ENCODE measurements around the gene NPAS2. TPM values are rescaled to one million over a fixed set of nuclear protein-coding genes. Genes with fewer than 3 reads are reported as not detected.

Gene NPAS2
- total RNA-seq, 1 donor from 2014 or later = 10.7 TPM

DNA sequence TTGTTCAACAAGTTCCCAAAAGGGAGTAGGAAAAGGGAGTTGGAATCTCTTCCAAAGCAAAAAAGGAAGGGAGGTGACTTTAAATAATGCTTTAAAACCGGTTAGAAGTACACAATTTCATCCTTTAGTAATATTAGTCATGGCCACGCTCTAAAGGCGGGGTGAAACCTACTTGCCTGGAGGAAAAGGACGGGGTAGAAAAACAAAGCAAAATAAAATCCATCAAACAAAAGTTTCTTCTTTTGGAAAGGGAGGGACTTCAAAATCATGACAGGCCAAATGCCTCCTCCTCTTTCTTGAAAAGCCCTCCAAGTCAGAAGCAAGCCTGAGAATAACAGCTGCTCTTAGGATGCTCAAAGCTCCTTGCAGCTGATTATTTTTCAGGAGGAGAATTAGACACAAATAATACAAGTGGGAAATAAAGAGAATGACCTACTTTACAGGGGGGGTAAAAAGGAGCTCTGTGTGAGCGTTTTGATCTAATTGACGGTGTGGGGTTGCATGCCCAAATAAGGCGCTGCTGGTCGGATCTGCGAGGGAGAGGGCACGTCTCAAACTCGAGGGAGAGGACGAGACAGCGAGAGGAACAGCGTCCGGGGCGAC, 1.8 kb upstream of the NPAS2 start:
- no peak for DNase-seq (ENCODE audit: extremely low spot score, unreplicated experiment)
- H3K27me3 Mint-ChIP-seq = peaks cover 61% of the 10 kb centered on the region
- H3K4me3 Mint-ChIP-seq = peak overlapping the region; percentile 87
- TF ChIP-seq, protein P1, sequence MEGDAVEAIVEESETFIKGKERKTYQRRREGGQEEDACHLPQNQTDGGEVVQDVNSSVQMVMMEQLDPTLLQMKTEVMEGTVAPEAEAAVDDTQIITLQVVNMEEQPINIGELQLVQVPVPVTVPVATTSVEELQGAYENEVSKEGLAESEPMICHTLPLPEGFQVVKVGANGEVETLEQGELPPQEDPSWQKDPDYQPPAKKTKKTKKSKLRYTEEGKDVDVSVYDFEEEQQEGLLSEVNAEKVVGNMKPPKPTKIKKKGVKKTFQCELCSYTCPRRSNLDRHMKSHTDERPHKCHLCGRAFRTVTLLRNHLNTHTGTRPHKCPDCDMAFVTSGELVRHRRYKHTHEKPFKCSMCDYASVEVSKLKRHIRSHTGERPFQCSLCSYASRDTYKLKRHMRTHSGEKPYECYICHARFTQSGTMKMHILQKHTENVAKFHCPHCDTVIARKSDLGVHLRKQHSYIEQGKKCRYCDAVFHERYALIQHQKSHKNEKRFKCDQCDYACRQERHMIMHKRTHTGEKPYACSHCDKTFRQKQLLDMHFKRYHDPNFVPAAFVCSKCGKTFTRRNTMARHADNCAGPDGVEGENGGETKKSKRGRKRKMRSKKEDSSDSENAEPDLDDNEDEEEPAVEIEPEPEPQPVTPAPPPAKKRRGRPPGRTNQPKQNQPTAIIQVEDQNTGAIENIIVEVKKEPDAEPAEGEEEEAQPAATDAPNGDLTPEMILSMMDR (conservative IDR thresholded peaks at IDR 0.05) = no peak
- peak overlapping the region; percentile 96 for H3K27ac Mint-ChIP-seq
- H3K9me3 Mint-ChIP-seq = no peaks in the 10 kb centered on the region
- peaks cover 9% of the 10 kb centered on the region for H3K4me1 Mint-ChIP-seq (ENCODE audit: unreplicated experiment)
- no peaks in the 10 kb centered on the region for H3K36me3 Mint-ChIP-seq

DNA sequence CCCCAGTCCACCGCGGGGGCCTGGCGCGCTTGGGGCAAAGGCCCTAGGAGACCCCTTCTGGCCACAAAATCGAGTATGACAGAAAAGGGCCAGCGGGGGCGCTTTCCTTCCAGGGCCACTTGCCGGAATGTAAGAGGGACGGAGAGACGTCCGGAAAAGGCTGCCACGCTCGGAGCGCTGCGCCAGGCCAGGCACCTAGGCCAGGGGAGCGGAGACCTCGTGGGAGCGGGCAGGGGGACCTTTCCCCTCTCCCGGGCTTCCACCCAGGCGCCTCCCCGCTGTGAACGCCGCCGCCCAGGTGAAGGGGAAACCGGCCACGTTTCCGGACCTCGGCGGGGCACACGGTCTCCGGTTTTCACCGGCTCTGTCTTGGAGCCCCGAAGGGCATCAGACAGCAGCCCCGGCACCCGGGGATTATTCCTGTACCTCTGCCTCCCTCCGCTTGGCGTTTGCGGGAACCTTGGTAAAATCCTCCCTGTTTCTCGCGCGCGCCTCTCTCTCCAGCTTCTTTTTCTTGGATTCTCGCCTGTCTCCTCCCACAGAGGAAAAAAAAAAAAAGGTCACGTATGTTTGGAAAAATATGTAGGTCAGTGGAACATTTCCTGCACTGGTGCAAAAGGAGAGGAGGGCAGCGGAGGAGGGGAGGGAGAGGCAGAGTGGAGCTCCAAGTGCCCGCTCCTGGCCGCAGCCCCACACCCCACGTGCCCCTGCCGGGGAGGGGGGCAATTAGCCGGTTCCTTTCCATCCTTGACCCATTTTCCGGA, 1.2 kb upstream of the NPAS2 start:
- TF ChIP-seq, protein P1 (conservative IDR thresholded peaks at IDR 0.05) = peak; percentile 60
- Mint-ChIP-seq H3K36me3 (no peaks in the 10 kb centered on the region), H3K4me3 (peak overlapping the region; percentile 91), H3K27me3 (peaks cover 62% of the 10 kb centered on the region), H3K4me1 (ENCODE audit: unreplicated experiment) (peaks cover 9% of the 10 kb centered on the region), H3K27ac (peak overlapping the region; percentile 96), H3K9me3 (no peaks in the 10 kb centered on the region)
- peak; percentile 74 for DNase-seq (ENCODE audit: extremely low spot score, unreplicated experiment)

DNA sequence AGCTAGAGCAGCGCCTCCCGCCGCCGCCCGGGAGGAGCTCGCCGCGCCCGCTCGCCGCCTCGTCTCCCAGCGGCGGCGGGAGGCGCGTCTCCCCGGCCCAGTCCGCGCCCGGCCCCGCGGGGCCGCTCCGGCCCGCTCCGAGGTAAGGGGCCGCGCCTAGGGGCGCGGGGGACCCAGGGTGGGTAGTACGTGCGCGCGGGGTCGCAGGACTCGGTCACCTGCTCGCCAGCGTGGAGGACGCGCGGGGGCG, 259 bp downstream of the NPAS2 start:
- Mint-ChIP-seq H3K4me1 (ENCODE audit: unreplicated experiment) (peaks cover 9% of the 10 kb centered on the region), H3K4me3 (no peak overlapping the region), H3K27me3 (peaks cover 60% of the 10 kb centered on the region), H3K27ac (no peak overlapping the region), H3K9me3 (no peaks in the 10 kb centered on the region), H3K36me3 (no peaks in the 10 kb centered on the region)
- DNase-seq (ENCODE audit: extremely low spot score, unreplicated experiment) = no peak
- TF ChIP-seq, protein P1 (conservative IDR thresholded peaks at IDR 0.05) = no peak

DNA sequence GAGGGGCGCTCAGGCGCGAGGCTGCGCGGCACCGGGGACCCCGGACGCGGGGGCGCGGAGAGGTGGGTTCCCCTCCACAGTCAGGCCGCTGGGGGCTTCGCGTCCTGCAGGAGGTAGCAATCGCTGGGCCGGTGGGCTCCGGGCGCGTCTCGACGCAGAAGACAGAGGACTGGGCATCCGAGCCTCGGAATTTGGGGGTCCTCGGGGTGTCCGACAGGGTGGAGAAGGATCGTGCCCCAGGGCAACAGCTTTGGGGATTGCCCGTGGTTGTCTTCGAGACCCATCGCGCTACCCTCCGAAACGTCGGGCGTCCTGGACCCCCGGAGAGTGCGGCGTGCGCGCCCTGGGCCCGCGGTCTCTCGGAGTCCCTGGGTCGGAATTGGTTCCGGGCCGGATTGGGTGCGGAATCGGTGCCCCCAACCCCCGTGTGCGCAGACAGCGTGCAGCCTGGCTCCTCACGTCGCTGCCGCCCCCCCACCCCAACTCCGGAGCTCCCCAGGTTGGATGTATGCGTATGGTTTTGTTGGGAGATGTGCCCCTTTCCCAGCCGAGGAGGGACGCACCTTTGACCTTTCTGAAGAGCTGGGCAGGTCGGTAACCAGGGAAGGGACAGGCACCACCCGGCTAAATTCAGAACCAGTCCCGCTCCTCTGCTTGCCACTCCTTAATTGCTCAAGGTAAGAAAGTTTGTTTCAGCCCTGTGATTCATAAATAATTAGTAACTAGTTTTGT, 750 bp downstream of the NPAS2 start:
- TF ChIP-seq, protein P1 (conservative IDR thresholded peaks at IDR 0.05) = peak; percentile 20
- Mint-ChIP-seq H3K4me3 (peak overlapping the region; percentile 89), H3K36me3 (no peaks in the 10 kb centered on the region), H3K9me3 (no peaks in the 10 kb centered on the region), H3K27ac (peak overlapping the region; percentile 85), H3K4me1 (ENCODE audit: unreplicated experiment) (peaks cover 9% of the 10 kb centered on the region), H3K27me3 (peaks cover 60% of the 10 kb centered on the region)
- DNase-seq (ENCODE audit: extremely low spot score, unreplicated experiment) = no peak

DNA sequence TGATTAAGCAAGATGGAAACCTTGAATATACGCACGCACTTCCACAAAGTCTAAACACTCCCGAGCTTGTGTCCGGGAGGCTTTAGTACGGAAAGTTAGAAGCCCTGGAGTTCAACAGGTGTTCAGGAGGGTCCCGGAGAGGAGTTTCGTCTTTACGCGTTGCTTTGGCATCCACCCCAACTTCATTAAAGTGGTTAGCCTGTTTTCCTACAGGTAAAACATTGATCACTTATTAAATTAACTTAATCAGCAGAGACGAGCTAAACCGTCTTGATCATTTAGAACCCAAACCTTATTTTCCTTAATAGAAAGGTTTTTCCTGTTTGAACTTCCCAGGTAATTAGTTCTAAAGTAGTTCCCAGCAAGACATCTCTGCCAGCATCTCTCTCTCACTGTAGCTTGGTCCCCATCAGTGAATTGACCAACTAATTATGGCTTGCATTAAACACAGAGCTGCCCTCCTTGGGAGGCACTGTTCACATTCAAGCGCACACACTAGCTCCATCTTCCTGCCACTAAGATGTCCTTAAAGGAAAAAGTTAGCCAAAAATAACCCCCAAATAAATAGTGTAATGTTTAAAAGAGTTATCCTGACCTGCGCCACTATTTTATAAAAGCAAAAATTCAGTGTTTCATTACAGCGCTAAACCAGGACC, 1.4 kb downstream of the NPAS2 start:
- peak overlapping the region; percentile 85 for H3K27ac Mint-ChIP-seq
- peaks cover 59% of the 10 kb centered on the region for H3K27me3 Mint-ChIP-seq
- H3K4me1 Mint-ChIP-seq (ENCODE audit: unreplicated experiment) = peaks cover 9% of the 10 kb centered on the region
- no peaks in the 10 kb centered on the region for H3K9me3 Mint-ChIP-seq
- DNase-seq (ENCODE audit: extremely low spot score, unreplicated experiment) = no peak
- H3K36me3 Mint-ChIP-seq = no peaks in the 10 kb centered on the region
- H3K4me3 Mint-ChIP-seq = peak overlapping the region; percentile 89
- TF ChIP-seq, protein P1 (conservative IDR thresholded peaks at IDR 0.05) = no peak

Data from type B pancreatic cell (in vitro differentiated cells).